IMR-90 (cell line): ENCODE results near the gene PLCB2. TPM values are rescaled to one million over a fixed set of nuclear protein-coding genes. Genes with fewer than 3 reads are reported as not detected.

ENCODE experiments used
- ATAC-seq: fragments of 200-7000 bp; cut with Tn5 transposase; 2 replicates; pipeline ENCODE4 v1.9.1; 2020; ENCODE audit warnings: low read depth, mild to moderate bottlenecking, moderate library complexity
- BruUV-seq: library from RNA; stranded (reverse); fragments of 400-500 nt; replicated peaks from 2 replicates; lab custom pipeline; 2021; lab: Mats Ljungman, UMichigan
- CTCF ChIA-PET: fragments of 300-600 bp; formaldehyde crosslinking; extraction: SDS; loops from one replicate; lab custom pipeline; 2021; ENCODE audit warnings: antibody characterized with exemption; lab: Yijun Ruan, JAX
- POLR2A ChIA-PET: fragments of 300-600 bp; sonication (Branson Sonifier 250); formaldehyde crosslinking; loops from one replicate; lab custom pipeline; 2022; ENCODE audit warnings: antibody characterized with exemption; ENCODE audit not compliant: unreplicated experiment; lab: Charles Lee
- DNase-seq: peaks from one replicate; pipeline ENCODE4 v3.0.0; 2013
- H2AFZ ChIP-seq: replicated peaks from 2 replicates; pipeline ENCODE3; 2013; ENCODE audit warnings: low read length, mild to moderate bottlenecking; ENCODE audit not compliant: poor library complexity
- H2AK5ac ChIP-seq: 2 replicates; pipeline ENCODE4 v1.6.1; 2013; ENCODE audit warnings: low read depth, low read length, inconsistent platforms
- H2AK9ac ChIP-seq: replicated peaks from 2 replicates; pipeline ENCODE3; 2013; ENCODE audit warnings: mild to moderate bottlenecking, low read depth, low read length, moderate library complexity; ENCODE audit not compliant: poor library complexity
- H2BK120ac ChIP-seq: 2 replicates; pipeline ENCODE4 v1.6.1; 2013; ENCODE audit warnings: low read depth, low read length, inconsistent platforms
- H2BK15ac ChIP-seq: 3 replicates; pipeline ENCODE4 v1.6.1; 2013; ENCODE audit warnings: low read depth, low read length, inconsistent platforms
- H2BK20ac ChIP-seq: 2 replicates; pipeline ENCODE4 v1.6.1; 2013; ENCODE audit warnings: low read depth, mild to moderate bottlenecking, inconsistent platforms, low read length, moderate library complexity
- H2BK5ac ChIP-seq: 2 replicates; pipeline ENCODE4 v1.6.1; 2013; ENCODE audit warnings: mild to moderate bottlenecking, low read depth, low read length, inconsistent platforms; ENCODE audit not compliant: poor library complexity, severe bottlenecking
- H3K14ac ChIP-seq: replicated peaks from 2 replicates; pipeline ENCODE4 v1.6.1; 2013; ENCODE audit warnings: low read depth, low read length, inconsistent platforms
- H3K18ac ChIP-seq: 2 replicates; pipeline ENCODE4 v1.6.1; 2013; ENCODE audit warnings: low read depth, low read length, control low read depth
- H3K23ac ChIP-seq: 2 replicates; pipeline ENCODE4 v1.6.1; 2013; ENCODE audit warnings: low read depth, low read length, inconsistent platforms
- H3K27ac ChIP-seq: 2 replicates; pipeline ENCODE4 v1.5.1; 2013; ENCODE audit warnings: mild to moderate bottlenecking, control low read depth, low read length; ENCODE audit not compliant: insufficient read depth
- H3K27me3 ChIP-seq: 2 replicates; pipeline ENCODE4 v1.6.1; 2013; ENCODE audit warnings: low read length; ENCODE audit not compliant: control insufficient read depth, insufficient read depth
- H3K36me3 ChIP-seq: 2 replicates; pipeline ENCODE4 v1.6.1; 2013; ENCODE audit warnings: low read length, mixed read lengths; ENCODE audit not compliant: control insufficient read depth, insufficient read depth
- H3K4ac ChIP-seq: 2 replicates; pipeline ENCODE4 v1.6.1; 2013; ENCODE audit warnings: low read depth, low read length, inconsistent platforms
- H3K4me1 ChIP-seq: 2 replicates; pipeline ENCODE4 v1.6.1; 2013; ENCODE audit warnings: low read length, mixed read lengths; ENCODE audit not compliant: control insufficient read depth, insufficient read depth
- H3K4me2 ChIP-seq: 2 replicates; pipeline ENCODE4 v1.6.1; 2013; ENCODE audit warnings: low read depth, mild to moderate bottlenecking, control low read depth, low read length, moderate library complexity
- H3K4me3 ChIP-seq: 2 replicates; pipeline ENCODE4 v1.5.1; 2013; ENCODE audit warnings: low read depth, mild to moderate bottlenecking, control low read depth, low read length, moderate library complexity; ENCODE audit not compliant: insufficient read depth
- H3K56ac ChIP-seq: 2 replicates; pipeline ENCODE4 v1.6.1; 2013; ENCODE audit warnings: low read length, inconsistent platforms; ENCODE audit not compliant: insufficient read depth; ENCODE audit errors: extremely low read depth
- H3K79me1 ChIP-seq, 2 experiments: 2 replicates each; pipeline ENCODE4 v1.6.1; 2013; ENCODE audit warnings: low read length in 2 of 2, inconsistent platforms in 1 of 2, low read depth in 1 of 2
- H3K9ac ChIP-seq: 2 replicates; pipeline ENCODE4 v1.6.1; 2013; ENCODE audit warnings: low read depth, low read length, control low read depth
- H3K9me1 ChIP-seq: 2 replicates; pipeline ENCODE4 v1.6.1; 2013; ENCODE audit warnings: low read length, inconsistent platforms; ENCODE audit not compliant: insufficient read depth
- H3K9me3 ChIP-seq: 2 replicates; pipeline ENCODE4 v1.6.1; 2013; ENCODE audit warnings: low read length; ENCODE audit not compliant: control insufficient read depth, insufficient read depth
- H4K20me1 ChIP-seq: 2 replicates; pipeline ENCODE4 v1.6.1; 2013; ENCODE audit warnings: low read length, inconsistent platforms; ENCODE audit not compliant: insufficient read depth
- H4K5ac ChIP-seq: 2 replicates; pipeline ENCODE4 v1.6.1; 2013; ENCODE audit warnings: mild to moderate bottlenecking, low read depth, low read length, control low read depth
- H4K8ac ChIP-seq, 2 experiments: 2 replicates each; pipeline ENCODE4 v1.6.1; 2013; ENCODE audit warnings: low read depth in 2 of 2, low read length in 2 of 2, control low read depth in 1 of 2, inconsistent platforms in 1 of 2
- H4K91ac ChIP-seq: 2 replicates; pipeline ENCODE4 v1.6.1; 2013; ENCODE audit warnings: low read depth, low read length, inconsistent platforms; ENCODE audit not compliant: insufficient read depth
- BHLHE40 ChIP-seq: fragments of 150-350 bp; IDR thresholded peaks from 2 replicates; pipeline ENCODE4 v1.6.1; 2016; ENCODE audit warnings: mild to moderate bottlenecking, low read depth, low read length
- CEBPB ChIP-seq: IDR thresholded peaks from 2 replicates; pipeline ENCODE4 v1.6.1; 2012; ENCODE audit warnings: low read depth, low read length, improper control_type of control experiment
- ELK1 ChIP-seq: fragments of 150-350 bp; IDR thresholded peaks from 2 replicates; pipeline ENCODE4 v1.6.1; 2016; ENCODE audit warnings: low read depth, mild to moderate bottlenecking, low read length, moderate library complexity, borderline replicate concordance
- FOS ChIP-seq: fragments of 150-350 bp; IDR thresholded peaks from 2 replicates; pipeline ENCODE4 v1.6.1; 2016; ENCODE audit warnings: low read depth, low read length
- MAFK ChIP-seq: IDR thresholded peaks from 2 replicates; pipeline ENCODE4 v1.6.1; 2012; ENCODE audit warnings: low read depth, low read length, improper control_type of control experiment
- MXI1 ChIP-seq: IDR thresholded peaks from 2 replicates; pipeline ENCODE4 v1.6.1; 2012; ENCODE audit warnings: low read depth, mild to moderate bottlenecking, low read length, moderate library complexity, borderline replicate concordance
- NFE2L2 ChIP-seq: fragments of 150-350 bp; IDR thresholded peaks from 2 replicates; pipeline ENCODE4 v1.6.1; 2016; ENCODE audit warnings: low read depth, mild to moderate bottlenecking, low read length
- RAD21 ChIP-seq: IDR thresholded peaks from 2 replicates; pipeline ENCODE4 v1.6.1; 2012; ENCODE audit warnings: low read length, improper control_type of control experiment
- RFX5 ChIP-seq: IDR thresholded peaks from 2 replicates; pipeline ENCODE4 v1.8.0; 2012; ENCODE audit warnings: low read depth, mild to moderate bottlenecking, low read length, moderate library complexity
- SMC3 ChIP-seq: fragments of 150-350 bp; IDR thresholded peaks from 2 replicates; pipeline ENCODE4 v1.6.1; 2016; ENCODE audit warnings: low read depth, mild to moderate bottlenecking, antibody characterized with exemption, low read length, moderate library complexity
- WGBS, 2 experiments: methylation state at CpG; one replicate each; pipeline versions ENCODE4 v1.1.5 to v1.1.7; 2013; ENCODE audit warnings: missing lambda C conversion rate in 2 of 2; ENCODE audit not compliant: insufficient read length in 1 of 2; ENCODE audit errors: extremely low coverage in 2 of 2; 5-methylcytosine and 5-hydroxymethylcytosine counted together
- dilution Hi-C: fragments of 300-500 bp; cut with HindIII; formaldehyde crosslinking; loops from one replicate; pipeline ENCODE4 v1.14.3; 2018; ENCODE audit warnings: low sequenced_read_pairs; ENCODE audit not compliant: unreplicated experiment
- in situ Hi-C: fragments of 300-500 bp; cut with MboI; formaldehyde crosslinking; loops from 3 replicates; pipeline ENCODE4 v1.14.3; 2019; ENCODE audit warnings: low sequenced_read_pairs, inconsistent platforms, mixed read lengths
- intact Hi-C: fragments of 100-400 bp; cut with micrococcal nuclease; formaldehyde crosslinking; loops from 2 replicates; pipeline ENCODE4 v1.10.0; 2022
- polyA plus RNA-seq, 3 experiments: library from polyadenylated mRNA; depleted of rRNA; stranded (reverse); fragments of >200 nt; gene quantifications; 2 replicates each; pipeline ENCODE4 v1.2.3, GENCODE V29; 2012; ENCODE audit warnings: low replicate concordance in 1 of 3
- total RNA-seq: library from RNA; depleted of rRNA; stranded (reverse); fragments of >200 nt; gene quantifications from 2 replicates; pipeline ENCODE4 v1.2.3, GENCODE V29; 2012

PLCB2 gene
- total and polyA plus RNA-seq, 2 of the 4 experiments (the other 2 are of a cell fraction), result 0.18 to 1.4 TPM

GRCh38 chr15:40306371-40306770 is 1.4 kb downstream of the PLCB2 start:
- H3K9ac ChIP-seq, result no peak overlapping the region
- 72% methylated on average over 2 of the region's 5 CpGs; no CpG with 5 or more reads in 1 of the 2 experiments for WGBS, 2 experiments
- H2AK9ac ChIP-seq, result no peak overlapping the region
- ATAC-seq (no peak), DNase-seq (no peak)
- H2BK120ac ChIP-seq, result no peak overlapping the region
- H3K9me1 ChIP-seq, result no peaks in the 10 kb centered on the region
- no peak overlapping the region for H4K5ac ChIP-seq
- peak overlapping the region; percentile 44 for H2AFZ ChIP-seq
- H3K18ac ChIP-seq, result no peak overlapping the region
- no peak overlapping the region for H3K56ac ChIP-seq
- H3K79me1 ChIP-seq, result no peaks in the 10 kb centered on the region
- no peak overlapping the region for H2BK20ac ChIP-seq
- BruUV-seq, result no TSS peak
- H3K36me3 ChIP-seq, result no peaks in the 10 kb centered on the region
- no peak overlapping the region for H2BK15ac ChIP-seq
- ChIA-PET POLR2A (no interaction called here), CTCF (interaction anchor here (2.2 kb wide), 1 partner anchor 27 kb away, joined by 8 read pairs; no protein-coding TSS in a partner anchor)
- no peak overlapping the region for H3K27ac ChIP-seq
- no peak overlapping the region for H2AK5ac ChIP-seq
- H4K8ac ChIP-seq, result no peak overlapping the region
- TF ChIP-seq RAD21 (no peak), ELK1 (no peak), RFX5 (no peak), FOS (no peak), BHLHE40 (no peak), SMC3 (no peak), NFE2L2 (no peak), CEBPB (no peak), MAFK (no peak), MXI1 (no peak)
- H3K14ac ChIP-seq, result no peak overlapping the region
- no peaks in the 10 kb centered on the region for H4K20me1 ChIP-seq
- peaks cover 60% of the 10 kb centered on the region for H3K27me3 ChIP-seq
- no peak overlapping the region for H3K4me3 ChIP-seq
- H4K91ac ChIP-seq, result no peak overlapping the region
- H3K4ac ChIP-seq, result no peak overlapping the region
- H3K9me3 ChIP-seq, result no peaks in the 10 kb centered on the region
- dilution Hi-C loops, result no loop called here
- H3K4me1 ChIP-seq, result peaks cover 6% of the 10 kb centered on the region
- H3K4me2 ChIP-seq, result no peak overlapping the region
- H3K23ac ChIP-seq, result no peak overlapping the region
- in situ Hi-C loops, result no loop called here
- intact Hi-C loops, result no loop called here
- no peak overlapping the region for H2BK5ac ChIP-seq
